ENCODE results near the gene OSBPL1A. TPM values are rescaled to one million over a fixed set of nuclear protein-coding genes. Genes with fewer than 3 reads are reported as not detected.
"Not testable (repeated sequence)": the region's sequence is repeated elsewhere in the genome, so short reads cannot be mapped to it uniquely, and the experiment has no call there.

Gene OSBPL1A
- polyA plus RNA-seq, 2 of the 4 experiments (the other 2 are of a cell fraction): 10.5 to 22.1 TPM

DNA sequence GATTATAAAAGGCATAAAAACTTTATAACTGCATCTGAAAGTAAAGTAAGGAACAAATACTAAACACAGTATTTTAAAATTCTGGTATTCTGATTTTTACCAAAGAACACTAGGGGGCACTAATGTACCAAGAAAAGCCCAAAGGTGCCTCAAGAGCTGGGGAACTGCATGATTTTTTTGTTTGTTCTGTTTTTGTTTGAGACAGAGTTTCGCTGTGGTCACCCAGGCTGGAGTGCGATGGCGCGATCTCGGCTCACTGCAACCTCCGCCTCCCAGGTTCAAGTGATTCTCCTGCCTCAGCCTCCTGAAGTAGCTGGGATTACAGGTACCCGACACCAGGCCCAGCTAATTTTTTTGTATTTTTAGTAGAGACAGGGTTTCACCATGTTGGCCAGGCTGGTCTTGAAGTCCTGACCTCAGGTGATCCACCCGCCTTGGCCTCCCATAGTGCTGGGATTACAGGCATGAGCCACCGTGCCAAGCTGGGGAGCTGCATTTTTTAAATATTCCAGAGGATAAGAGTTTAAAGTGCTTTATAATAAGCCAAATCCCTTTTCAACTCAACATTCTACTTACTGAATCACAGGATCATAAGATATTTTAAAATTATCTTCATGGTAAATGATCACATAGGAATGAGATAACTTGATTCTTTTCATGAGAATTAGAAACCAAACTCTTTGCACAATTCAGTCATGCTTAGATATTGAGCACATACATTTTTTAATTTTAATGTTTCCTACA, 37.7 kb downstream of the OSBPL1A start:
- 0 out of 6 replicates have a peak overlapping the region, but pooled peaks of 1 of the 2 experiments have one; percentile 56 for H3K27ac ChIP-seq
- ATAC-seq: peak in 1 of 2 experiments; percentile 70; a peak in 3 of 6 replicates
- peak overlapping the region; percentile 51; the same call in 1 of the 3 replicates for H3K4me2 ChIP-seq
- FAIRE-seq, H3K4me1 ChIP-seq, H3K4me3 ChIP-seq, POLR2A ChIA-PET, H3K9me3 ChIP-seq: not testable (repeated sequence)
- WGBS (ENCODE audit: missing lambda C conversion rate): 12% methylated on average over 8 of the region's 9 CpGs
- DNase-seq (ENCODE audit: low read depth in 1 of 2, low spot score in 1 of 2): peak; percentile 20 to 49
- TF ChIP-seq RAD21 (conservative IDR thresholded peaks at IDR 0.05 in 1 of 2, IDR thresholded peaks at IDR 0.05 in 1 of 2) (peak; percentile 72 to 74), SMC3 (IDR thresholded peaks at IDR 0.05) (peak; percentile 53)
- TF ChIP-seq, protein P1, sequence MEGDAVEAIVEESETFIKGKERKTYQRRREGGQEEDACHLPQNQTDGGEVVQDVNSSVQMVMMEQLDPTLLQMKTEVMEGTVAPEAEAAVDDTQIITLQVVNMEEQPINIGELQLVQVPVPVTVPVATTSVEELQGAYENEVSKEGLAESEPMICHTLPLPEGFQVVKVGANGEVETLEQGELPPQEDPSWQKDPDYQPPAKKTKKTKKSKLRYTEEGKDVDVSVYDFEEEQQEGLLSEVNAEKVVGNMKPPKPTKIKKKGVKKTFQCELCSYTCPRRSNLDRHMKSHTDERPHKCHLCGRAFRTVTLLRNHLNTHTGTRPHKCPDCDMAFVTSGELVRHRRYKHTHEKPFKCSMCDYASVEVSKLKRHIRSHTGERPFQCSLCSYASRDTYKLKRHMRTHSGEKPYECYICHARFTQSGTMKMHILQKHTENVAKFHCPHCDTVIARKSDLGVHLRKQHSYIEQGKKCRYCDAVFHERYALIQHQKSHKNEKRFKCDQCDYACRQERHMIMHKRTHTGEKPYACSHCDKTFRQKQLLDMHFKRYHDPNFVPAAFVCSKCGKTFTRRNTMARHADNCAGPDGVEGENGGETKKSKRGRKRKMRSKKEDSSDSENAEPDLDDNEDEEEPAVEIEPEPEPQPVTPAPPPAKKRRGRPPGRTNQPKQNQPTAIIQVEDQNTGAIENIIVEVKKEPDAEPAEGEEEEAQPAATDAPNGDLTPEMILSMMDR (IDR thresholded peaks at IDR 0.05): peak; percentile 61
- CTCF ChIA-PET: interaction anchor here (1.0 to 6.7 kb wide), 21 partner anchors 8 to 183 kb away, joined by 3 to 57 read pairs (median 4); no protein-coding TSS in a partner anchor

DNA sequence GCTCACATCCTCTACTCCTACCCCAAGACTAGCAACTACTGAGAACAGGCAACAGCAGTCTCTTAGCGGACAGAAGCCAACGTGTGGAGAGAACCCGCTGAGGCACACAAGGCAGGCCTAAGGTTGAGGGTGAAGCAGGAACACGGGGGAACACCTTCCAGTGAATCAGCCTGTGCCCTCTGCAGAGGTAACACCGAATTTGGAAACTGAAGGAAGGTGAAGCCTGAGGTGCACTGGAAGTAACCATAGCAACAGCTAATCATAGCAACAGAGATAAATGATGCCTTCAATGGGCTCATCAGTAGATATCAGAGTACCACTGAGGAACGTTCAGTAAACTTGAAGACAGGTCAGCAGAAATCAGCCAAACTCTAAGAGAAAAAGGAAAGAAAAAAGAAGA, 43.3 kb downstream of the OSBPL1A start:
- Histone ChIP-seq H3K4me2 (no peak overlapping the region), H3K4me1 (no peaks in the 10 kb centered on the region), H3K27ac (no peak overlapping the region), H3K9me3 (no peaks in the 10 kb centered on the region), H3K4me3 (no peak overlapping the region)
- DNase-seq (ENCODE audit: low read depth in 1 of 2, low spot score in 1 of 2) (no peak), ATAC-seq (no peak), FAIRE-seq (no peak)
- POLR2A ChIA-PET: no interaction called here
- 79% methylated on average over 6 of the region's 6 CpGs for WGBS (ENCODE audit: missing lambda C conversion rate)
- CTCF ChIA-PET: interaction anchor here (0.6 to 1.1 kb wide), 2 partner anchors 35 to 134 kb away, joined by 3 to 4 read pairs; no protein-coding TSS in a partner anchor
- no peak for TF ChIP-seq ZFP36 (IDR thresholded peaks at IDR 0.05; ENCODE audit: borderline replicate concordance, partially characterized antibody)
- TF ChIP-seq NPAS2 (CRISPR knock-in tag; IDR thresholded peaks at IDR 0.05; ENCODE audit: borderline replicate concordance): no peak
- TF ChIP-seq, protein P2, sequence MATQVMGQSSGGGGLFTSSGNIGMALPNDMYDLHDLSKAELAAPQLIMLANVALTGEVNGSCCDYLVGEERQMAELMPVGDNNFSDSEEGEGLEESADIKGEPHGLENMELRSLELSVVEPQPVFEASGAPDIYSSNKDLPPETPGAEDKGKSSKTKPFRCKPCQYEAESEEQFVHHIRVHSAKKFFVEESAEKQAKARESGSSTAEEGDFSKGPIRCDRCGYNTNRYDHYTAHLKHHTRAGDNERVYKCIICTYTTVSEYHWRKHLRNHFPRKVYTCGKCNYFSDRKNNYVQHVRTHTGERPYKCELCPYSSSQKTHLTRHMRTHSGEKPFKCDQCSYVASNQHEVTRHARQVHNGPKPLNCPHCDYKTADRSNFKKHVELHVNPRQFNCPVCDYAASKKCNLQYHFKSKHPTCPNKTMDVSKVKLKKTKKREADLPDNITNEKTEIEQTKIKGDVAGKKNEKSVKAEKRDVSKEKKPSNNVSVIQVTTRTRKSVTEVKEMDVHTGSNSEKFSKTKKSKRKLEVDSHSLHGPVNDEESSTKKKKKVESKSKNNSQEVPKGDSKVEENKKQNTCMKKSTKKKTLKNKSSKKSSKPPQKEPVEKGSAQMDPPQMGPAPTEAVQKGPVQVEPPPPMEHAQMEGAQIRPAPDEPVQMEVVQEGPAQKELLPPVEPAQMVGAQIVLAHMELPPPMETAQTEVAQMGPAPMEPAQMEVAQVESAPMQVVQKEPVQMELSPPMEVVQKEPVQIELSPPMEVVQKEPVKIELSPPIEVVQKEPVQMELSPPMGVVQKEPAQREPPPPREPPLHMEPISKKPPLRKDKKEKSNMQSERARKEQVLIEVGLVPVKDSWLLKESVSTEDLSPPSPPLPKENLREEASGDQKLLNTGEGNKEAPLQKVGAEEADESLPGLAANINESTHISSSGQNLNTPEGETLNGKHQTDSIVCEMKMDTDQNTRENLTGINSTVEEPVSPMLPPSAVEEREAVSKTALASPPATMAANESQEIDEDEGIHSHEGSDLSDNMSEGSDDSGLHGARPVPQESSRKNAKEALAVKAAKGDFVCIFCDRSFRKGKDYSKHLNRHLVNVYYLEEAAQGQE (IDR thresholded peaks at IDR 0.05): no peak
- TF ChIP-seq MYC (IDR thresholded peaks at IDR 0.05; ENCODE audit: borderline replicate concordance, low read length): no peak
- TF ChIP-seq CHD4 (IDR thresholded peaks at IDR 0.05; ENCODE audit: borderline replicate concordance): no peak
- TF ChIP-seq ZNF302 (CRISPR knock-in tag; IDR thresholded peaks at IDR 0.05): no peak
- TF ChIP-seq ZSCAN20 (CRISPR knock-in tag; IDR thresholded peaks at IDR 0.05): no peak
- TF ChIP-seq, protein P1 (IDR thresholded peaks at IDR 0.05): no peak
- TF ChIP-seq RNF2 (IDR thresholded peaks at IDR 0.05; ENCODE audit: borderline replicate concordance, low read depth): no peak
- no peak for TF ChIP-seq SMC3 (IDR thresholded peaks at IDR 0.05)
- TF ChIP-seq TFCP2L1 (CRISPR knock-in tag; IDR thresholded peaks at IDR 0.05): no peak
- no peak for TF ChIP-seq POLR2AphosphoS2 (conservative IDR thresholded peaks at IDR 0.05; ENCODE audit: low read length)
- no peak for TF ChIP-seq GATA3 (IDR thresholded peaks at IDR 0.05; ENCODE audit: borderline replicate concordance)
- no peak for TF ChIP-seq MAZ (IDR thresholded peaks at IDR 0.05; ENCODE audit: borderline replicate concordance, low read depth, low read length)
- no peak for TF ChIP-seq HOXB13 (CRISPR knock-in tag; IDR thresholded peaks at IDR 0.05; ENCODE audit: low read depth)
